ENCODE measurements around the gene TMEM238. TPM values are rescaled to one million over a fixed set of nuclear protein-coding genes. Genes with fewer than 3 reads are reported as not detected.
A peak's percentile ranks its signal among the peaks of the same experiment; 100 is the strongest.

TMEM238 gene
- total RNA-seq, 2 donors from 2014 or later: 7.5 to 11.7 TPM

- Mint-ChIP-seq H3K9me3 (no peaks in the 10 kb centered on the region), H3K4me3 (peak overlapping the region in 1 of 2 donors; percentile 15), H3K27me3 (ENCODE audit: low read depth) (peaks cover 47% of the 10 kb centered on the region), H3K4me1 (ENCODE audit: low read depth) (peaks cover 18% of the 10 kb centered on the region), H3K27ac (no peak overlapping the region), H3K36me3 (ENCODE audit: insufficient read depth in 2 of 2) (no peaks in the 10 kb centered on the region)
- DNase-seq: no peak
- no peak for ATAC-seq (replicated peaks in 1 of 2)
Measured at GRCh38 chr19:55355213-55355821, 28.8 kb downstream of the TMEM238 start.

- Mint-ChIP-seq H3K36me3 (ENCODE audit: insufficient read depth in 2 of 2) (no peaks in the 10 kb centered on the region), H3K4me1 (ENCODE audit: low read depth) (peaks cover 18% of the 10 kb centered on the region), H3K27ac (no peak within 1 kb of the TSS), H3K27me3 (ENCODE audit: low read depth) (peaks cover 47% of the 10 kb centered on the region), H3K9me3 (no peaks in the 10 kb centered on the region), H3K4me3 (peak within 1 kb of the TSS; percentile 83 to 86)
- ATAC-seq (replicated peaks in 1 of 2) (peak; percentile 15 to 18), DNase-seq (no peak)
Measured at GRCh38 chr19:55354698-55355212, 29.3 kb downstream of the TMEM238 start, which contains the start of gene COX6B2. TSS of gene COX6B2 (minus strand) at chr19:55354719. CDS start at chr19:55354521, 198 bp downstream.

- ATAC-seq (replicated peaks in 1 of 2): peak; percentile 85 to 88
- peak overlapping the region; percentile 83 to 86 for H3K4me3 Mint-ChIP-seq
- H3K9me3 Mint-ChIP-seq: no peaks in the 10 kb centered on the region
- no peak overlapping the region for H3K27ac Mint-ChIP-seq
- H3K27me3 Mint-ChIP-seq (ENCODE audit: low read depth): peaks cover 47% of the 10 kb centered on the region
- H3K4me1 Mint-ChIP-seq (ENCODE audit: low read depth): peaks cover 18% of the 10 kb centered on the region
- peak; percentile 72 to 77 for DNase-seq
- H3K36me3 Mint-ChIP-seq (ENCODE audit: insufficient read depth in 2 of 2): no peaks in the 10 kb centered on the region
Measured at GRCh38 chr19:55353803-55354697, 30.0 kb downstream of the TMEM238 start.

GRCh38 chr19:55353356-55353802 lies 30.7 kb downstream of the TMEM238 start:
- H3K27ac Mint-ChIP-seq: no peak overlapping the region
- H3K4me3 Mint-ChIP-seq: peak overlapping the region; percentile 83 to 86
- no peaks in the 10 kb centered on the region for H3K36me3 Mint-ChIP-seq (ENCODE audit: insufficient read depth in 2 of 2)
- no peaks in the 10 kb centered on the region for H3K9me3 Mint-ChIP-seq
- ATAC-seq (replicated peaks in 1 of 2) (peak in 1 of 2 donors; percentile 5), DNase-seq (no peak)
- peaks cover 47% of the 10 kb centered on the region for H3K27me3 Mint-ChIP-seq (ENCODE audit: low read depth)
- H3K4me1 Mint-ChIP-seq (ENCODE audit: low read depth): peaks cover 18% of the 10 kb centered on the region

- ATAC-seq (replicated peaks in 1 of 2): no peak
- no peaks in the 10 kb centered on the region for H3K36me3 Mint-ChIP-seq (ENCODE audit: insufficient read depth in 2 of 2)
- no peaks in the 10 kb centered on the region for H3K9me3 Mint-ChIP-seq
- peak overlapping the region; percentile 83 to 86 for H3K4me3 Mint-ChIP-seq
- H3K27me3 Mint-ChIP-seq (ENCODE audit: low read depth): peaks cover 47% of the 10 kb centered on the region
- H3K27ac Mint-ChIP-seq: peak overlapping the region; percentile 30
- peaks cover 18% of the 10 kb centered on the region for H3K4me1 Mint-ChIP-seq (ENCODE audit: low read depth)
- no peak for DNase-seq
Measured at GRCh38 chr19:55352549-55353145, 31.4 kb downstream of the TMEM238 start.

GRCh38 chr19:55352040-55352439 lies 32.1 kb downstream of the TMEM238 start:
- ATAC-seq (replicated peaks in 1 of 2): no peak
- H3K4me3 Mint-ChIP-seq: no peak overlapping the region
- H3K36me3 Mint-ChIP-seq (ENCODE audit: insufficient read depth in 2 of 2): no peaks in the 10 kb centered on the region
- no peaks in the 10 kb centered on the region for H3K9me3 Mint-ChIP-seq
- no peak for DNase-seq
- peaks cover 18% of the 10 kb centered on the region for H3K4me1 Mint-ChIP-seq (ENCODE audit: low read depth)
- peaks cover 42% of the 10 kb centered on the region for H3K27me3 Mint-ChIP-seq (ENCODE audit: low read depth)
- H3K27ac Mint-ChIP-seq: no peak overlapping the region

- peaks cover 33% of the 10 kb centered on the region for H3K27me3 Mint-ChIP-seq (ENCODE audit: low read depth)
- DNase-seq: no peak
- no peaks in the 10 kb centered on the region for H3K9me3 Mint-ChIP-seq
- no peak overlapping the region for H3K27ac Mint-ChIP-seq
- no peak for ATAC-seq (replicated peaks in 1 of 2)
- no peak overlapping the region for H3K4me3 Mint-ChIP-seq
- H3K36me3 Mint-ChIP-seq (ENCODE audit: insufficient read depth in 2 of 2): no peaks in the 10 kb centered on the region
- peaks cover 18% of the 10 kb centered on the region for H3K4me1 Mint-ChIP-seq (ENCODE audit: low read depth)
Measured at GRCh38 chr19:55350620-55351315, 33.3 kb downstream of the TMEM238 start.

GRCh38 chr19:55348317-55349034 lies 35.6 kb downstream of the TMEM238 start:
- H3K36me3 Mint-ChIP-seq (ENCODE audit: insufficient read depth in 2 of 2): no peaks in the 10 kb centered on the region
- H3K9me3 Mint-ChIP-seq: no peaks in the 10 kb centered on the region
- peaks cover 26% of the 10 kb centered on the region for H3K27me3 Mint-ChIP-seq (ENCODE audit: low read depth)
- H3K4me1 Mint-ChIP-seq (ENCODE audit: low read depth): peaks cover 11% of the 10 kb centered on the region
- no peak overlapping the region for H3K27ac Mint-ChIP-seq
- DNase-seq (no peak), ATAC-seq (replicated peaks in 1 of 2) (no peak)
- no peak overlapping the region for H3K4me3 Mint-ChIP-seq

- H3K36me3 Mint-ChIP-seq (ENCODE audit: insufficient read depth in 2 of 2): peaks cover 0 to 3% of the 10 kb centered on the region in 2 donors
- ATAC-seq (replicated peaks in 1 of 2): no peak
- H3K4me3 Mint-ChIP-seq: no peak overlapping the region
- H3K27ac Mint-ChIP-seq: no peak overlapping the region
- H3K4me1 Mint-ChIP-seq (ENCODE audit: low read depth): peaks cover 2% of the 10 kb centered on the region
- no peaks in the 10 kb centered on the region for H3K9me3 Mint-ChIP-seq
- no peak for DNase-seq
- peaks cover 17% of the 10 kb centered on the region for H3K27me3 Mint-ChIP-seq (ENCODE audit: low read depth)
Measured at GRCh38 chr19:55347442-55348009, 36.6 kb downstream of the TMEM238 start.

- H3K9me3 Mint-ChIP-seq: no peaks in the 10 kb centered on the region
- peaks cover 0 to 3% of the 10 kb centered on the region in 2 donors for H3K36me3 Mint-ChIP-seq (ENCODE audit: insufficient read depth in 2 of 2)
- DNase-seq: no peak
- no peak overlapping the region for H3K4me3 Mint-ChIP-seq
- H3K4me1 Mint-ChIP-seq (ENCODE audit: low read depth): no peaks in the 10 kb centered on the region
- H3K27me3 Mint-ChIP-seq (ENCODE audit: low read depth): peaks cover 11% of the 10 kb centered on the region
- H3K27ac Mint-ChIP-seq: no peak overlapping the region
- ATAC-seq (replicated peaks in 1 of 2): peak in 1 of 2 donors; percentile 27
Measured at GRCh38 chr19:55346725-55347441, 37.2 kb downstream of the TMEM238 start.
